Liver (tissue), 9 donors: Measurements from ENCODE around the gene VSIG10L2. TPM values are rescaled to one million over a fixed set of nuclear protein-coding genes. Genes with fewer than 3 reads are reported as not detected.

Source experiments
- DNase-seq: peaks from one replicate; pipeline ENCODE4 v3.0.0-alpha.2; 2017; ENCODE audit warnings: low spot score
- H3K27ac ChIP-seq, 2 donors: one replicate each; pipeline ENCODE4 v1.7.0; 2013; ENCODE audit warnings: inconsistent platforms in 2 of 2, low read length in 2 of 2, control low read depth in 1 of 2, low read depth in 1 of 2, mild to moderate bottlenecking in 1 of 2
- H3K27me3 ChIP-seq, 4 donors: one replicate each; pipeline versions ENCODE4 v1.6.1 to v1.7.0; 2013; ENCODE audit warnings: low read length in 3 of 4, inconsistent platforms in 1 of 4, mild to moderate bottlenecking in 1 of 4, moderate library complexity in 1 of 4; ENCODE audit not compliant: control insufficient read depth in 4 of 4, insufficient read depth in 4 of 4
- H3K36me3 ChIP-seq, 4 donors: one replicate each; pipeline versions ENCODE4 v1.6.1 to v1.7.0; 2013; ENCODE audit warnings: low read length in 3 of 4, mild to moderate bottlenecking in 3 of 4, low read depth in 1 of 4, moderate library complexity in 1 of 4; ENCODE audit not compliant: control insufficient read depth in 4 of 4, insufficient read depth in 3 of 4
- H3K4me1 ChIP-seq, 4 donors: one replicate each; pipeline versions ENCODE4 v1.6.1 to v1.7.0; 2013; ENCODE audit warnings: low read length in 3 of 4, mild to moderate bottlenecking in 3 of 4, moderate library complexity in 1 of 4; ENCODE audit not compliant: control insufficient read depth in 4 of 4, insufficient read depth in 4 of 4
- H3K4me3 ChIP-seq, 3 donors: one replicate each; pipeline versions ENCODE4 v1.6.1 to v1.7.0; 2013; ENCODE audit warnings: low read length in 3 of 3, control low read depth in 1 of 3, low read depth in 1 of 3, mild to moderate bottlenecking in 1 of 3
- H3K9ac ChIP-seq, 2 donors: one replicate each; pipeline ENCODE4 v1.7.0; 2013; ENCODE audit warnings: low read length in 2 of 2, mild to moderate bottlenecking in 2 of 2, moderate library complexity in 2 of 2, control low read depth in 1 of 2, low read depth in 1 of 2
- H3K9me3 ChIP-seq, 4 donors: one replicate each; pipeline versions ENCODE4 v1.6.1 to v1.7.0; 2013; ENCODE audit warnings: low read length in 3 of 4; ENCODE audit not compliant: control insufficient read depth in 4 of 4
- ATF3 ChIP-seq: IDR thresholded peaks from 2 replicates; pipeline ENCODE4 v1.6.1; 2016; ENCODE audit warnings: antibody characterized with exemption
- CTCF ChIP-seq: fragments of 150-350 bp; IDR thresholded peaks from 2 replicates; pipeline ENCODE4 v1.5.1; 2017; ENCODE audit warnings: improper control_type of control experiment, low read depth, low read length; ENCODE audit not compliant: missing input control
- EGR1 ChIP-seq, 2 donors: IDR thresholded peaks; 2 replicates each; pipeline ENCODE4 v1.6.1; 2016 to 2018; ENCODE audit warnings: antibody characterized with exemption in 2 of 2, low read depth in 2 of 2
- FOXA1 ChIP-seq: IDR thresholded peaks from 2 replicates; pipeline ENCODE4 v1.6.1; 2016; ENCODE audit warnings: antibody characterized with exemption
- FOXA2 ChIP-seq: IDR thresholded peaks from 2 replicates; pipeline ENCODE4 v1.6.1; 2016; ENCODE audit warnings: antibody characterized with exemption
- JUND ChIP-seq, 2 donors: IDR thresholded peaks; 2 replicates each; pipeline ENCODE4 v1.6.1; 2016; ENCODE audit warnings: antibody characterized with exemption in 2 of 2
- MAX ChIP-seq: IDR thresholded peaks from 2 replicates; pipeline ENCODE4 v1.6.1; 2016; ENCODE audit warnings: antibody characterized with exemption
- RAD21 ChIP-seq, 2 donors: IDR thresholded peaks; 2 replicates each; pipeline ENCODE4 v1.6.1; 2016; ENCODE audit warnings: antibody characterized with exemption in 2 of 2, mild to moderate bottlenecking in 2 of 2
- REST ChIP-seq: IDR thresholded peaks from 2 replicates; pipeline ENCODE4 v1.6.1; 2016; ENCODE audit warnings: antibody characterized with exemption, mild to moderate bottlenecking
- RXRA ChIP-seq, 2 donors: IDR thresholded peaks; 2 replicates each; pipeline ENCODE4 v1.6.1; 2017 to 2018; ENCODE audit warnings: antibody characterized with exemption in 2 of 2, mild to moderate bottlenecking in 1 of 2
- SP1 ChIP-seq: IDR thresholded peaks from 2 replicates; pipeline ENCODE4 v1.6.1; 2018; ENCODE audit warnings: antibody characterized with exemption, mild to moderate bottlenecking
- TAF1 ChIP-seq: conservative IDR thresholded peaks from 2 replicates; pipeline ENCODE4 v1.6.1; 2016; ENCODE audit warnings: antibody characterized with exemption, mild to moderate bottlenecking
- ZBTB33 ChIP-seq: IDR thresholded peaks from 2 replicates; pipeline ENCODE4 v1.6.1; 2016; ENCODE audit warnings: antibody characterized with exemption
- WGBS: extraction: QIAGEN DNeasy Blood & Tissue Kit; methylation state at CpG from one replicate; pipeline ENCODE4 v1.1.7; 2013; 5-methylcytosine and 5-hydroxymethylcytosine counted together
- polyA plus RNA-seq, 2 donors: library from polyadenylated mRNA; stranded (reverse) in 1 of 2; unstranded in 1 of 2; fragments of 200-250 nt in 1 of 2; fragments of >200 nt in 1 of 2; fragmentation: Nextera tagmentation in 1 of 2; extraction: Ambion mirVana in 1 of 2; gene quantifications; one replicate each; pipeline versions ENCODE4 v1.2.1 to v1.2.3, GENCODE V29; 2013 to 2015
- total RNA-seq, 2 donors: library from RNA; depleted of rRNA; stranded (reverse); fragments of >200 nt; gene quantifications; one replicate each; pipeline ENCODE4 v1.2.3, GENCODE V29; 2014
- donor health status: healthy.
- donor health status: healthy.
- donor health status: healthy.
- donor health status: healthy.
- donor health status: healthy.

Gene VSIG10L2
- total and polyA plus RNA-seq, 4 donors, result not detected

- Histone ChIP-seq H3K9ac (no peak overlapping the region), H3K4me1 (no peaks in the 10 kb centered on the region), H3K4me3 (no peak overlapping the region), H3K27ac (no peak overlapping the region), H3K9me3 (no peaks in the 10 kb centered on the region), H3K27me3 (no peaks in the 10 kb centered on the region), H3K36me3 (peaks cover 0 to 7% (median 3%) of the 10 kb centered on the region in 4 donors)
- DNase-seq, result no peak
- 95% methylated on average over 6 of the region's 6 CpGs for WGBS
- no peak for TF ChIP-seq FOXA2
- no peak for TF ChIP-seq MAX
- no peak for TF ChIP-seq RXRA (IDR thresholded peaks at IDR 0.05)
- no peak for TF ChIP-seq JUND (IDR thresholded peaks at IDR 0.05)
- no peak for TF ChIP-seq EGR1 (IDR thresholded peaks at IDR 0.05; ENCODE audit: low read depth in 2 of 2)
- TF ChIP-seq SP1, result no peak
- no peak for TF ChIP-seq FOXA1
- no peak for TF ChIP-seq REST
- no peak for TF ChIP-seq CTCF
- no peak for TF ChIP-seq ZBTB33
- TF ChIP-seq ATF3, result no peak
- TF ChIP-seq RAD21 (IDR thresholded peaks at IDR 0.05), result no peak
These were observed 53.5 kb downstream of the VSIG10L2 start for GRCh38 chr11:125999234-125999880.

- Histone ChIP-seq H3K9ac (no peak overlapping the region), H3K36me3 (peaks cover 0 to 4% (median 0%) of the 10 kb centered on the region in 4 donors), H3K27me3 (no peaks in the 10 kb centered on the region), H3K4me3 (no peak overlapping the region), H3K9me3 (no peaks in the 10 kb centered on the region), H3K4me1 (no peaks in the 10 kb centered on the region), H3K27ac (no peak overlapping the region)
- no peak for DNase-seq
- TF ChIP-seq EGR1 (IDR thresholded peaks at IDR 0.05; ENCODE audit: low read depth in 2 of 2), result no peak
- no peak for TF ChIP-seq TAF1
- TF ChIP-seq FOXA1, result no peak
- no peak for TF ChIP-seq JUND (IDR thresholded peaks at IDR 0.05)
- no peak for TF ChIP-seq REST
- TF ChIP-seq ZBTB33, result no peak
- 91% methylated on average over 4 of the region's 4 CpGs for WGBS
These were observed 56.3 kb downstream of the VSIG10L2 start for GRCh38 chr11:126002181-126002580.
